SK-N-SH (cell line): ENCODE results near the gene CISD3. TPM values are rescaled to one million over a fixed set of nuclear protein-coding genes. Genes with fewer than 3 reads are reported as not detected.

Experiments used
- CTCF ChIA-PET: fragments of 300-600, 350-600 bp; formaldehyde crosslinking; extraction: SDS; loops from one replicate; lab custom pipeline; 2021; lab: Yijun Ruan, JAX
- POLR2A ChIA-PET: fragments of 350-600 bp; sonication (Branson Sonifier 250); formaldehyde crosslinking; extraction: SDS; loops from one replicate; lab custom pipeline; 2020; ENCODE audit warnings: antibody characterized with exemption, inconsistent platforms; lab: Yijun Ruan, JAX
- DNase-seq: peaks from one replicate; pipeline ENCODE4 v3.0.0; 2012
- H2AFZ ChIP-seq: fragments of 200-600 bp; sonication (generic); 2 replicates; pipeline ENCODE4 v1.8.1; 2016; ENCODE audit warnings: antibody characterized with exemption, mild to moderate bottlenecking, low read depth
- H3F3A ChIP-seq: fragments of 200-600 bp; sonication (generic); replicated peaks from 2 replicates; pipeline ENCODE3; 2016; ENCODE audit warnings: antibody characterized with exemption, mild to moderate bottlenecking; ENCODE audit not compliant: insufficient read depth
- H3K27ac ChIP-seq, 2 experiments: fragments of 200-500 bp in 1 of 2; fragments of 200-600 bp in 1 of 2; sonication (Bioruptor generic) in 1 of 2; sonication (generic), shearing (Covaris generic) in 1 of 2; 2 replicates each; pipeline versions ENCODE4 v1.5.1 to v1.6.1; 2014 to 2016; ENCODE audit warnings: low read depth in 2 of 2, inconsistent platforms in 1 of 2, low read length in 1 of 2, mild to moderate bottlenecking in 1 of 2, mixed read lengths in 1 of 2
- H3K27me3 ChIP-seq: fragments of 200-600 bp; sonication (generic), shearing (Covaris generic); 2 replicates; pipeline ENCODE4 v1.6.1; 2016; ENCODE audit warnings: mixed run types; ENCODE audit not compliant: insufficient read depth
- H3K36me3 ChIP-seq, 2 experiments: fragments of 200-500 bp in 1 of 2; fragments of 200-600 bp in 1 of 2; sonication (Bioruptor generic) in 1 of 2; sonication (generic) in 1 of 2; replicated peaks in 1 of 2; 2 replicates each; pipeline versions ENCODE3 to v1.5.1; 2014 to 2016; ENCODE audit warnings: low read length in 1 of 2, mild to moderate bottlenecking in 1 of 2; ENCODE audit not compliant: insufficient read depth in 2 of 2, control insufficient read depth in 1 of 2
- H3K4me1 ChIP-seq, 2 experiments: fragments of 200-500 bp in 1 of 2; fragments of 200-600 bp in 1 of 2; sonication (Bioruptor generic) in 1 of 2; sonication (generic), shearing (Covaris generic) in 1 of 2; 2 replicates each; pipeline versions ENCODE4 v1.5.1 to v1.6.1; 2014 to 2016; ENCODE audit warnings: low read depth in 1 of 2, low read length in 1 of 2, mixed run types in 1 of 2; ENCODE audit not compliant: insufficient read depth in 2 of 2, control insufficient read depth in 1 of 2
- H3K4me2 ChIP-seq: fragments of 200-600 bp; sonication (generic), shearing (Covaris generic); 2 replicates; pipeline ENCODE4 v1.6.1; 2017; ENCODE audit warnings: mixed run types
- H3K4me3 ChIP-seq, 2 experiments: fragments of 200-500 bp in 1 of 2; fragments of 200-600 bp in 1 of 2; sonication (Bioruptor generic) in 1 of 2; sonication (generic), shearing (Covaris generic) in 1 of 2; 2 replicates each; pipeline versions ENCODE4 v1.5.1 to v1.8.1; 2014 to 2016; ENCODE audit warnings: low read depth in 2 of 2, inconsistent platforms in 1 of 2, low read length in 1 of 2, mild to moderate bottlenecking in 1 of 2, mixed read lengths in 1 of 2, moderate library complexity in 1 of 2
- H3K79me2 ChIP-seq: fragments of 200-600 bp; sonication (generic); 2 replicates; pipeline ENCODE4 v1.8.1; 2017; ENCODE audit warnings: mild to moderate bottlenecking; ENCODE audit not compliant: insufficient read depth
- H3K9ac ChIP-seq: fragments of 200-600 bp; sonication (generic); 2 replicates; pipeline ENCODE4 v1.6.1; 2017; ENCODE audit warnings: mixed run types
- H3K9me2 ChIP-seq: fragments of 200-600 bp; sonication (generic); 2 replicates; pipeline ENCODE4 v1.6.1; 2017; ENCODE audit warnings: mixed run types
- H3K9me3 ChIP-seq: fragments of 200-600 bp; sonication (generic); 2 replicates; pipeline ENCODE4 v1.6.1; 2017; ENCODE audit warnings: mixed run types, mild to moderate bottlenecking, moderate library complexity
- H4K20me1 ChIP-seq: fragments of 200-600 bp; sonication (generic); 2 replicates; pipeline ENCODE4 v1.6.1; 2017; ENCODE audit warnings: mild to moderate bottlenecking, mixed run types; ENCODE audit not compliant: insufficient read depth
- CTCF ChIP-seq: fragments of 200-600 bp; sonication (generic); IDR thresholded peaks from 2 replicates; pipeline ENCODE4 v1.6.1; 2017; ENCODE audit warnings: antibody characterized with exemption, mild to moderate bottlenecking, moderate library complexity
- EP300 ChIP-seq, 2 experiments: IDR thresholded peaks; 2 replicates each; pipeline versions ENCODE4 v1.4.0 to v1.6.1; 2012; ENCODE audit warnings: borderline replicate concordance in 1 of 2, low read depth in 1 of 2, low read length in 1 of 2
- FOXJ3 ChIP-seq: sonication (generic); formaldehyde crosslinking; IDR thresholded peaks from 2 replicates; pipeline ENCODE4 v1.5.1; 2020; ENCODE audit warnings: mild to moderate bottlenecking, missing genetic modification reagents
- GATA2 ChIP-seq: sonication (generic); formaldehyde crosslinking; IDR thresholded peaks from 2 replicates; pipeline ENCODE4 v1.5.0; 2020; ENCODE audit warnings: mild to moderate bottlenecking, missing genetic modification reagents
- JUND ChIP-seq: IDR thresholded peaks from 2 replicates; pipeline ENCODE4 v1.4.0; 2012
- MEF2A ChIP-seq: IDR thresholded peaks from 2 replicates; pipeline ENCODE4 v1.4.0; 2012; ENCODE audit warnings: low read depth, borderline replicate concordance
- MXI1 ChIP-seq: IDR thresholded peaks from 2 replicates; pipeline ENCODE4 v1.6.1; 2012; ENCODE audit warnings: mild to moderate bottlenecking, low read depth, low read length, improper control_type of control experiment
- NRF1 ChIP-seq: IDR thresholded peaks from 2 replicates; pipeline ENCODE4 v1.6.1; 2012; ENCODE audit warnings: low read depth, mild to moderate bottlenecking, low read length
- POLR2AphosphoS5 ChIP-seq: IDR thresholded peaks from 2 replicates; pipeline ENCODE4 v1.6.1; 2012; ENCODE audit warnings: low read depth, low read length
- RCOR1 ChIP-seq: fragments of 150-350 bp; IDR thresholded peaks from 2 replicates; pipeline ENCODE4 v1.6.1; 2017; ENCODE audit warnings: antibody characterized with exemption, low read length
- REST ChIP-seq: IDR thresholded peaks from 2 replicates; pipeline ENCODE4 v1.6.1; 2012; ENCODE audit warnings: mild to moderate bottlenecking, low read depth, low read length, moderate library complexity
- SIN3A ChIP-seq: IDR thresholded peaks from 2 replicates; pipeline ENCODE4 v1.6.1; 2012; ENCODE audit warnings: low read depth, mild to moderate bottlenecking, low read length, moderate library complexity, borderline replicate concordance
- YY1 ChIP-seq: IDR thresholded peaks from 2 replicates; pipeline ENCODE4 v1.4.0; 2012; ENCODE audit warnings: low read depth, mild to moderate bottlenecking
- WGBS: methylation state at CpG from one replicate; pipeline ENCODE4 v1.1.6; 2017; ENCODE audit warnings: low lambda C conversion rate; 5-methylcytosine and 5-hydroxymethylcytosine counted together
- polyA plus RNA-seq, 3 experiments: library from polyadenylated mRNA; depleted of rRNA; stranded (reverse); fragments of >200 nt; gene quantifications; 2 replicates each; pipeline ENCODE4 v1.2.3, GENCODE V29; 2012
- TF ChIP-seq, protein P1 (sequence below): IDR thresholded peaks from 2 replicates; pipeline ENCODE4; 2012
- TF ChIP-seq, protein P2 (sequence below): IDR thresholded peaks from 2 replicates; pipeline ENCODE4 v1.4.0; 2012; ENCODE audit warnings: low read depth, borderline replicate concordance
- TF ChIP-seq, protein P3 (sequence below): fragments of 150-350 bp; IDR thresholded peaks from 2 replicates; pipeline ENCODE4 v1.6.1; 2016; ENCODE audit warnings: mild to moderate bottlenecking, low read depth, low read length

Gene CISD3
- polyA plus RNA-seq, 1 of the 3 experiments (the other 2 are of a cell fraction): 16.5 TPM

DNA sequence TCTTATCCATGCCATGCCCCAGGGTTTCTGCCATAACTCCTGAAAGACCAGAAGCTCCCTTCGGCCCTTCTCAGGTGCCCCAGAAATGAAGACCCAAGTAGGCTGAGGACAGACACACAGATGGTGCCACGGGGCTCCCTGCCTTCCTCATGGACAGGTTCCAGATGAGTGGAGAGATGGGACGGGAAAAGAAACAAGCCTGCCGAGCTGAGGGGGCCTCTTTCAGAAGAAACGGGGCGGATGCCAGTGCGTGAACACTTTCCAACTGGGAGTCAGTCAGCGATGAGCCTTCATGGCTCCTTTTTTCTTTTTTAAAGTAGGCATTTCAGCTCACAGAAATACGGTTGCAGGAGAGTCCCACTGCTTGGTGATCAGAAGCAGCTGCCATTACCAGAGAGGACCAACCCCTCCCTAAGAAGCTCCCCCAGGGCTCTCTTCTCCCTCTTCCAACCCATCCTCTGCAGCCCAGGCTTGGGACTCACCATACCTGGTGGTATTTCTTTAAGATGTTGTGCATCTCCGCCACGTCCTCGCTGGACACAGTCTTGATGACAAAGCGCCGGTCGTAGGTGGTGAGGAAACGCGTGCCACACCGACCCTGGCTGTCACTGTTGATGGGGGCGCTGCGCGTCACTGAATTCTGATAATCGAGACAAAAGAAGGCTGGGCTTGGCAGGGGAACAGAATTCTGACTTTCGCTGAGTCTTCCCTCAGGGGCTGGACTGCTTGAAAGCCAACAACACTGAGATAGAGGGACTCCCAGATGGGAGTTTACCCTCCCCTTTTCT is 50.0 kb downstream of the CISD3 start:
- TF ChIP-seq EP300 (IDR thresholded peaks at IDR 0.05; ENCODE audit: borderline replicate concordance in 1 of 2, low read depth in 1 of 2, low read length in 1 of 2) (no peak), MXI1 (no peak)
- TF ChIP-seq, protein P1, sequence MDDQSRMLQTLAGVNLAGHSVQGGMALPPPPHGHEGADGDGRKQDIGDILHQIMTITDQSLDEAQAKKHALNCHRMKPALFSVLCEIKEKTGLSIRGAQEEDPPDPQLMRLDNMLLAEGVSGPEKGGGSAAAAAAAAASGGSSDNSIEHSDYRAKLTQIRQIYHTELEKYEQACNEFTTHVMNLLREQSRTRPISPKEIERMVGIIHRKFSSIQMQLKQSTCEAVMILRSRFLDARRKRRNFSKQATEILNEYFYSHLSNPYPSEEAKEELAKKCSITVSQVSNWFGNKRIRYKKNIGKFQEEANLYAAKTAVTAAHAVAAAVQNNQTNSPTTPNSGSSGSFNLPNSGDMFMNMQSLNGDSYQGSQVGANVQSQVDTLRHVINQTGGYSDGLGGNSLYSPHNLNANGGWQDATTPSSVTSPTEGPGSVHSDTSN: no peak
- 96% methylated on average over 22 of the region's 23 CpGs for WGBS
- ChIA-PET CTCF (interaction anchor here (0.9 kb wide), 1 partner anchor 31 kb away, joined by 3 read pairs; no protein-coding TSS in a partner anchor), POLR2A (no interaction called here)
- Histone ChIP-seq H3K4me1 (peaks cover 0 to 4% of the 10 kb centered on the region in 2 experiments; a peak in 1 of 4 replicates), H3F3A (peaks cover 2% of the 10 kb centered on the region), H3K4me3 (no peak overlapping the region), H3K9me3 (no peaks in the 10 kb centered on the region), H2AFZ (no peak overlapping the region), H3K4me2 (no peak overlapping the region), H3K9ac (no peak overlapping the region), H3K79me2 (no peaks in the 10 kb centered on the region; the same call in 1 of the 2 replicates), H3K27ac (no peak overlapping the region), H4K20me1 (no peaks in the 10 kb centered on the region), H3K9me2 (no peaks in the 10 kb centered on the region), H3K36me3 (peaks cover 50 to 72% of the 10 kb centered on the region in 2 experiments), H3K27me3 (no peaks in the 10 kb centered on the region)
- DNase-seq: no peak

DNA sequence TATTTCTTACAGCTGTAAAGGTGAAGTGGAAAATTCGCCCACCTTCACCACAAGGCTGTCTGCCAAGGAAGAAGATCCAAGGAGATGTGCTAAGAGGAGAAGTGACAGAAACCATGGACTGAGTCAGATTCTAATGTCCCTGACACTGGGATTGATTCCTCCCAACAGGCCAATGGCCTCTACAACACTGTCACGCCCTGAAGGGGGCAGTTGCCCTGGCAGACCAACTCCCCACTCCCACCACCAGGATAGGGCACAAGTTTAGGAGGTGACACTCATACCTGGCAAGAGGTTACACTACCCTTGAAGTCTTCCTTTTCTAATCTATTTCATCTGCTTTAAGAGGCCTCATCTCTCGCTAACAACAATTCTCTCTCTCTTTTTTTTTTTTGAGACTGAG is 53.1 kb downstream of the CISD3 start:
- Histone ChIP-seq H3K4me3 (no peak overlapping the region), H3K9ac (no peak overlapping the region), H3K4me1 (peaks cover 0 to 4% of the 10 kb centered on the region in 2 experiments; a peak in 1 of 4 replicates), H3K27ac (no peak overlapping the region), H3F3A (peaks cover 2% of the 10 kb centered on the region), H3K4me2 (no peak overlapping the region), H3K79me2 (peaks cover 29% of the 10 kb centered on the region), H3K36me3 (peaks cover 41 to 70% of the 10 kb centered on the region in 2 experiments), H4K20me1 (peaks cover 15% of the 10 kb centered on the region), H3K9me2 (no peaks in the 10 kb centered on the region), H2AFZ (no peak overlapping the region), H3K9me3 (no peaks in the 10 kb centered on the region), H3K27me3 (no peaks in the 10 kb centered on the region)
- 94% methylated on average over 3 of the region's 3 CpGs for WGBS
- POLR2A ChIA-PET: no interaction called here
- CTCF ChIA-PET: no interaction called here
- no peak for DNase-seq
- no peak for TF ChIP-seq EP300 (IDR thresholded peaks at IDR 0.05; ENCODE audit: borderline replicate concordance in 1 of 2, low read depth in 1 of 2, low read length in 1 of 2)
- TF ChIP-seq POLR2AphosphoS5: no peak
- no peak for TF ChIP-seq RCOR1
- TF ChIP-seq GATA2: no peak
- no peak for TF ChIP-seq CTCF
- TF ChIP-seq, protein P2, sequence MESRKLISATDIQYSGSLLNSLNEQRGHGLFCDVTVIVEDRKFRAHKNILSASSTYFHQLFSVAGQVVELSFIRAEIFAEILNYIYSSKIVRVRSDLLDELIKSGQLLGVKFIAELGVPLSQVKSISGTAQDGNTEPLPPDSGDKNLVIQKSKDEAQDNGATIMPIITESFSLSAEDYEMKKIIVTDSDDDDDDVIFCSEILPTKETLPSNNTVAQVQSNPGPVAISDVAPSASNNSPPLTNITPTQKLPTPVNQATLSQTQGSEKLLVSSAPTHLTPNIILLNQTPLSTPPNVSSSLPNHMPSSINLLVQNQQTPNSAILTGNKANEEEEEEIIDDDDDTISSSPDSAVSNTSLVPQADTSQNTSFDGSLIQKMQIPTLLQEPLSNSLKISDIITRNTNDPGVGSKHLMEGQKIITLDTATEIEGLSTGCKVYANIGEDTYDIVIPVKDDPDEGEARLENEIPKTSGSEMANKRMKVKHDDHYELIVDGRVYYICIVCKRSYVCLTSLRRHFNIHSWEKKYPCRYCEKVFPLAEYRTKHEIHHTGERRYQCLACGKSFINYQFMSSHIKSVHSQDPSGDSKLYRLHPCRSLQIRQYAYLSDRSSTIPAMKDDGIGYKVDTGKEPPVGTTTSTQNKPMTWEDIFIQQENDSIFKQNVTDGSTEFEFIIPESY: no peak
- no peak for TF ChIP-seq FOXJ3
- TF ChIP-seq MEF2A: no peak
- no peak for TF ChIP-seq NRF1
- no peak for TF ChIP-seq JUND
- TF ChIP-seq YY1: no peak
- TF ChIP-seq, protein P3, sequence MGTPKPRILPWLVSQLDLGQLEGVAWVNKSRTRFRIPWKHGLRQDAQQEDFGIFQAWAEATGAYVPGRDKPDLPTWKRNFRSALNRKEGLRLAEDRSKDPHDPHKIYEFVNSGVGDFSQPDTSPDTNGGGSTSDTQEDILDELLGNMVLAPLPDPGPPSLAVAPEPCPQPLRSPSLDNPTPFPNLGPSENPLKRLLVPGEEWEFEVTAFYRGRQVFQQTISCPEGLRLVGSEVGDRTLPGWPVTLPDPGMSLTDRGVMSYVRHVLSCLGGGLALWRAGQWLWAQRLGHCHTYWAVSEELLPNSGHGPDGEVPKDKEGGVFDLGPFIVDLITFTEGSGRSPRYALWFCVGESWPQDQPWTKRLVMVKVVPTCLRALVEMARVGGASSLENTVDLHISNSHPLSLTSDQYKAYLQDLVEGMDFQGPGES: no peak
- no peak for TF ChIP-seq REST
- no peak for TF ChIP-seq SIN3A
